Parathyroid adenoma (tissue), 2 donors: Measurements from ENCODE around the gene NAT9.

Experiments
- H2AFZ ChIP-seq: fragments of 300-600 bp; sonication (generic); one replicate; pipeline ENCODE4 v1.7.0; 2017; ENCODE audit warnings: antibody characterized with exemption, mild to moderate bottlenecking
- H3K27ac ChIP-seq: fragments of 300-600 bp; sonication (generic); one replicate; pipeline ENCODE4 v1.7.0; 2017
- H3K27me3 ChIP-seq: fragments of 300-600 bp; sonication (generic); one replicate; pipeline ENCODE4 v1.7.0; 2017; ENCODE audit warnings: low read length; ENCODE audit not compliant: control insufficient read depth, insufficient read depth
- H3K36me3 ChIP-seq: fragments of 300-600 bp; sonication (generic); one replicate; pipeline ENCODE4 v1.7.0; 2017; ENCODE audit warnings: low read length; ENCODE audit not compliant: control insufficient read depth, insufficient read depth
- H3K4me1 ChIP-seq: fragments of 300-600 bp; sonication (generic); one replicate; pipeline ENCODE4 v1.7.0; 2017; ENCODE audit warnings: control low read depth
- H3K4me2 ChIP-seq: fragments of 300-600 bp; sonication (generic); one replicate; pipeline ENCODE4 v1.7.0; 2017; ENCODE audit warnings: low read length
- H3K4me3 ChIP-seq: fragments of 300-600 bp; sonication (generic); one replicate; pipeline ENCODE4 v1.7.0; 2017; ENCODE audit warnings: low read depth, low read length
- H3K79me2 ChIP-seq: fragments of 300-600 bp; sonication (generic); one replicate; pipeline ENCODE4 v1.7.0; 2017; ENCODE audit warnings: control low read depth
- H3K9ac ChIP-seq: fragments of 300-600 bp; sonication (generic); one replicate; pipeline ENCODE4 v1.7.0; 2017; ENCODE audit warnings: mild to moderate bottlenecking
- H3K9me3 ChIP-seq: fragments of 300-600 bp; sonication (generic); one replicate; pipeline ENCODE4 v1.7.0; 2017; ENCODE audit warnings: low read length; ENCODE audit not compliant: control insufficient read depth
- TF ChIP-seq, protein P1 (sequence below): fragments of 300-600 bp; sonication (generic); IDR thresholded peaks from one replicate; pipeline ENCODE4 v1.7.0; 2017; ENCODE audit warnings: antibody characterized with exemption, mild to moderate bottlenecking
- donor health status: primary hyperparathyroidism.

Gene NAT9

GRCh38 chr17:74734256-74734655 is 41.9 kb downstream of the NAT9 start:
- peaks cover 5% of the 10 kb centered on the region for H3K27me3 ChIP-seq

DNA sequence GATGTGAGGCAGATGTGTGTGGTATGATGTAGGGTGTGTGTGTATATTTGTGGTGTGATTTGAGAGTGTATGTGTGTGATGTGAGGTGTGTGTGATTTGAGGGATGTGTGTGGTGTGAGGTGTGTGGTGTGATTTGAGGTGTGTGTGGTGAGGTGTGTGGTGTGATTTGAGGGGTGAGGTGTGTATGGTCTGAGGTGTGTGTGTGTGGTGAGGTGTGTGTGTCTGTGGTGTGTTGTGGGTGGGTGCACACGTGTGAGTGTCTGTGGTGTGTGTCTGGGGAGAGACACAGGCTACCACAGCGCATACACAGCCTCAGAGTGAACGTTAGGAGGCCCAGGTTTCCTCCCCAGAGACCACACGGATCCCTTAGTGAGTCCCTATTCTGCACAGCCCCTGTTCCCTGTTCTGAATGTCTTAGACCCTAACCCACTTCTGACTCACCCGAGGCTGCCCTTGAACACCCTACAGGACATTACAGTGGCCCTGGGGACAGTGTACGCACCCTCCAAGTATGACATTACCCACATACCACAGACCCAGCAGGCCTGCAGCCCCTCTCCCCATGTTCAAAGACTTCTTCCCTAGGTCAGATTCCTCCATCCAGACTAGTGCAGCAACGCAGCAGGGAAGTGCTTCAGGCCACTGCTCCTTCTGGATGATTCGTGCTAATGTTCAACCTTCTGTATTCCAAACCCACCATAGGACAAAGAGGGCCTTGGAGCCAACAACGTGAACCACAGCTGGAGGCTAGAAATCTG is 42.6 kb downstream of the NAT9 start:
- no peaks in the 10 kb centered on the region for H3K36me3 ChIP-seq
- peaks cover 5% of the 10 kb centered on the region for H3K27me3 ChIP-seq
- H2AFZ ChIP-seq: no peak overlapping the region
- H3K9ac ChIP-seq: no peak overlapping the region
- no peaks in the 10 kb centered on the region for H3K4me1 ChIP-seq
- H3K4me3 ChIP-seq: no peak overlapping the region
- no peaks in the 10 kb centered on the region for H3K9me3 ChIP-seq
- no peaks in the 10 kb centered on the region for H3K79me2 ChIP-seq
- no peak overlapping the region for H3K4me2 ChIP-seq
- H3K27ac ChIP-seq: no peak overlapping the region
- TF ChIP-seq, protein P1, sequence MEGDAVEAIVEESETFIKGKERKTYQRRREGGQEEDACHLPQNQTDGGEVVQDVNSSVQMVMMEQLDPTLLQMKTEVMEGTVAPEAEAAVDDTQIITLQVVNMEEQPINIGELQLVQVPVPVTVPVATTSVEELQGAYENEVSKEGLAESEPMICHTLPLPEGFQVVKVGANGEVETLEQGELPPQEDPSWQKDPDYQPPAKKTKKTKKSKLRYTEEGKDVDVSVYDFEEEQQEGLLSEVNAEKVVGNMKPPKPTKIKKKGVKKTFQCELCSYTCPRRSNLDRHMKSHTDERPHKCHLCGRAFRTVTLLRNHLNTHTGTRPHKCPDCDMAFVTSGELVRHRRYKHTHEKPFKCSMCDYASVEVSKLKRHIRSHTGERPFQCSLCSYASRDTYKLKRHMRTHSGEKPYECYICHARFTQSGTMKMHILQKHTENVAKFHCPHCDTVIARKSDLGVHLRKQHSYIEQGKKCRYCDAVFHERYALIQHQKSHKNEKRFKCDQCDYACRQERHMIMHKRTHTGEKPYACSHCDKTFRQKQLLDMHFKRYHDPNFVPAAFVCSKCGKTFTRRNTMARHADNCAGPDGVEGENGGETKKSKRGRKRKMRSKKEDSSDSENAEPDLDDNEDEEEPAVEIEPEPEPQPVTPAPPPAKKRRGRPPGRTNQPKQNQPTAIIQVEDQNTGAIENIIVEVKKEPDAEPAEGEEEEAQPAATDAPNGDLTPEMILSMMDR: no peak

More at GRCh38 chr17:74734256-74734655, 41.9 kb downstream of the NAT9 start:
- Histone ChIP-seq H3K4me1 (no peaks in the 10 kb centered on the region), H3K9ac (no peak overlapping the region), H3K36me3 (no peaks in the 10 kb centered on the region), H3K4me3 (no peak overlapping the region), H3K4me2 (no peak overlapping the region), H2AFZ (no peak overlapping the region), H3K79me2 (no peaks in the 10 kb centered on the region), H3K27ac (no peak overlapping the region), H3K9me3 (no peaks in the 10 kb centered on the region)
- TF ChIP-seq, protein P1: no peak

- TF ChIP-seq, protein P1: no peak
These were observed 43.9 kb downstream of the NAT9 start for GRCh38 chr17:74732042-74732867.

DNA sequence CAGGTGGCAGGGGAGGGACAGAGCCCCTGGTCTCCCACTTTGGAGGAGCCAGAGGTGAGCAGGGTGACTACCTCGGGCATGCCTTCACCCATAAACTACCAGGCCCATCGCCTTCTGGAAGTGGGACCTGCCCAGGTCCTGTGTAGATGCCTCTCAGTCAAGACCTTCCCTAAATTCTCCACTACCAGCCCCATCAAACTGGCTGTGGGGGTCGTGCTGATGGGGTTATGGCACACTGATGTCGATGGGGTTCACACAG is 44.9 kb downstream of the NAT9 start:
- H3K27ac ChIP-seq: no peak overlapping the region
- no peak overlapping the region for H3K4me3 ChIP-seq
- TF ChIP-seq, protein P1: no peak
- no peaks in the 10 kb centered on the region for H3K27me3 ChIP-seq
- no peak overlapping the region for H2AFZ ChIP-seq
- H3K9me3 ChIP-seq: no peaks in the 10 kb centered on the region
- H3K79me2 ChIP-seq: no peaks in the 10 kb centered on the region
- no peak overlapping the region for H3K9ac ChIP-seq
- H3K4me1 ChIP-seq: no peaks in the 10 kb centered on the region
- no peaks in the 10 kb centered on the region for H3K36me3 ChIP-seq
- H3K4me2 ChIP-seq: no peak overlapping the region

More at GRCh38 chr17:74732042-74732867, 43.9 kb downstream of the NAT9 start:
- H3K4me2 ChIP-seq: no peak overlapping the region
- no peak overlapping the region for H3K4me3 ChIP-seq
- no peaks in the 10 kb centered on the region for H3K36me3 ChIP-seq
- H3K9me3 ChIP-seq: no peaks in the 10 kb centered on the region
- no peaks in the 10 kb centered on the region for H3K4me1 ChIP-seq
- no peak overlapping the region for H3K9ac ChIP-seq
- no peak overlapping the region for H3K27ac ChIP-seq
- no peak overlapping the region for H2AFZ ChIP-seq
- H3K27me3 ChIP-seq: peaks cover 2% of the 10 kb centered on the region
- H3K79me2 ChIP-seq: no peaks in the 10 kb centered on the region
